ENCODE measurements around the gene ONECUT2. TPM values are rescaled to one million over a fixed set of nuclear protein-coding genes. Genes with fewer than 3 reads are reported as not detected.

Gene ONECUT2
- total RNA-seq, 1 experiment from 2014 or later, result 4.3 TPM

DNA sequence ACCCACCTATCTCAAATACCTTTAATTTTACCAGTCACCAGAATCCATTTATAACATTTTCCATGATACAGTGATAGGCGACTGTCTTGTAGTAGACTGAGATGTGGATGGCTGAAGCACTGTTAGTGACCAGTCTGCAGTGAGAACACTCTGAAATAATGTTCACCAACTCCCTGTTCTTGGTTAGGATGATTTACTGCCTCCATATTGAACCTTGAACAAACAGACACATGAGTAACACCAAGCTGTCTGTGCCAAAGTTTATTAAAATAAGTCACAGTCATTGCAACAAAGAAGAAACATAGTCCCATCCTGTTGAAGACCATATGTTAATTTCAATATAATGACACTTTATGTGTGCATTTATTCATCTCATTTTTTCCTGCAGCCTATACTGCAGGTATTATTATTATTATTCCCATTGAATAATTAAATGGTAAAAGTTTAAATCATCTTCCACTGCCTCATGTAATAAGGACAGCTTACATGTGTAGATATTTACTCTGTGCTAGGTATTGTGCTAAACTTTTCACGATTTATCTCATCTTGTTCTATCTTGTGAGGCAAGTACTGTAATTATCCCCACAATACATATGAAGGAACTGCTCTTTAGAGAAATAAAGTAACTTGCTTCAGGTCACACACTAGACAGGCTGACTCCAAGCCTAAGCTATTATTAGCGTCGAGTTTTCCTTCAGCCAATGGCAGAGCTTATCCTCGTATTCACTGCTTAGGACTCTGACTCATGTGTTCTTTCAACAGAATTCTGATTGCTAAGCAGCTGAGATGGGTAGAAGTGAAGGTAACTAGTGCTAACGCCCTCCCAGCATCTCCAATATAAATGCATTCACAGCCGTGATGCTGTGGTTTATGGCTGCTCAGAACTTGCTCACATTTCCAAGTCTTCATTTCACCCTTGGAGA, 62.5 kb downstream of the ONECUT2 start:
- no peak for TF ChIP-seq EZH2 (IDR thresholded peaks at IDR 0.05)
- TF ChIP-seq CEBPB (IDR thresholded peaks at IDR 0.05; ENCODE audit: low read depth), result no peak
- TF ChIP-seq, protein P1, sequence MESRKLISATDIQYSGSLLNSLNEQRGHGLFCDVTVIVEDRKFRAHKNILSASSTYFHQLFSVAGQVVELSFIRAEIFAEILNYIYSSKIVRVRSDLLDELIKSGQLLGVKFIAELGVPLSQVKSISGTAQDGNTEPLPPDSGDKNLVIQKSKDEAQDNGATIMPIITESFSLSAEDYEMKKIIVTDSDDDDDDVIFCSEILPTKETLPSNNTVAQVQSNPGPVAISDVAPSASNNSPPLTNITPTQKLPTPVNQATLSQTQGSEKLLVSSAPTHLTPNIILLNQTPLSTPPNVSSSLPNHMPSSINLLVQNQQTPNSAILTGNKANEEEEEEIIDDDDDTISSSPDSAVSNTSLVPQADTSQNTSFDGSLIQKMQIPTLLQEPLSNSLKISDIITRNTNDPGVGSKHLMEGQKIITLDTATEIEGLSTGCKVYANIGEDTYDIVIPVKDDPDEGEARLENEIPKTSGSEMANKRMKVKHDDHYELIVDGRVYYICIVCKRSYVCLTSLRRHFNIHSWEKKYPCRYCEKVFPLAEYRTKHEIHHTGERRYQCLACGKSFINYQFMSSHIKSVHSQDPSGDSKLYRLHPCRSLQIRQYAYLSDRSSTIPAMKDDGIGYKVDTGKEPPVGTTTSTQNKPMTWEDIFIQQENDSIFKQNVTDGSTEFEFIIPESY (IDR thresholded peaks at IDR 0.05; ENCODE audit: extremely low read depth, insufficient replicate concordance, low read length), result no peak
- no peak for TF ChIP-seq SRF (IDR thresholded peaks at IDR 0.05; ENCODE audit: low read depth)
- TF ChIP-seq POLR2AphosphoS5 (IDR thresholded peaks at IDR 0.05; ENCODE audit: low read depth, low read length), result no peak
- no peak for TF ChIP-seq SIN3A (IDR thresholded peaks at IDR 0.05; ENCODE audit: low read depth)
- TF ChIP-seq, protein P2, sequence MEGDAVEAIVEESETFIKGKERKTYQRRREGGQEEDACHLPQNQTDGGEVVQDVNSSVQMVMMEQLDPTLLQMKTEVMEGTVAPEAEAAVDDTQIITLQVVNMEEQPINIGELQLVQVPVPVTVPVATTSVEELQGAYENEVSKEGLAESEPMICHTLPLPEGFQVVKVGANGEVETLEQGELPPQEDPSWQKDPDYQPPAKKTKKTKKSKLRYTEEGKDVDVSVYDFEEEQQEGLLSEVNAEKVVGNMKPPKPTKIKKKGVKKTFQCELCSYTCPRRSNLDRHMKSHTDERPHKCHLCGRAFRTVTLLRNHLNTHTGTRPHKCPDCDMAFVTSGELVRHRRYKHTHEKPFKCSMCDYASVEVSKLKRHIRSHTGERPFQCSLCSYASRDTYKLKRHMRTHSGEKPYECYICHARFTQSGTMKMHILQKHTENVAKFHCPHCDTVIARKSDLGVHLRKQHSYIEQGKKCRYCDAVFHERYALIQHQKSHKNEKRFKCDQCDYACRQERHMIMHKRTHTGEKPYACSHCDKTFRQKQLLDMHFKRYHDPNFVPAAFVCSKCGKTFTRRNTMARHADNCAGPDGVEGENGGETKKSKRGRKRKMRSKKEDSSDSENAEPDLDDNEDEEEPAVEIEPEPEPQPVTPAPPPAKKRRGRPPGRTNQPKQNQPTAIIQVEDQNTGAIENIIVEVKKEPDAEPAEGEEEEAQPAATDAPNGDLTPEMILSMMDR (IDR thresholded peaks at IDR 0.05 in 2 of 3, conservative IDR thresholded peaks at IDR 0.05 in 1 of 3; ENCODE audit: borderline replicate concordance in 1 of 3, insufficient read depth in 1 of 3, low read depth in 2 of 3, low read length in 2 of 3), result no peak
- Histone ChIP-seq H3K9me3 (ENCODE audit: control insufficient read depth in 1 of 2, insufficient read depth in 1 of 2, low read depth in 1 of 2, low read length in 2 of 2) (no peaks in the 10 kb centered on the region), H4K20me1 (ENCODE audit: insufficient read depth) (no peaks in the 10 kb centered on the region), H3K4me2 (ENCODE audit: low read length) (peak overlapping the region; percentile 34), H3K9me2 (ENCODE audit: insufficient read depth) (no peaks in the 10 kb centered on the region), H2AFZ (ENCODE audit: low read depth, low read length, poor library complexity, severe bottlenecking) (no peak overlapping the region), H3K27ac (ENCODE audit: low read depth, low read length) (no peak overlapping the region), H3K4me1 (ENCODE audit: control insufficient read depth in 1 of 2, insufficient read depth in 2 of 2, low read length in 2 of 2) (peaks cover 3 to 10% of the 10 kb centered on the region in 2 experiments), H3K27me3 (ENCODE audit: insufficient read depth, low read length) (no peaks in the 10 kb centered on the region), H3K9ac (ENCODE audit: low read length) (no peak overlapping the region), H3K36me3 (ENCODE audit: control insufficient read depth in 1 of 2, insufficient read depth in 2 of 2, low read length in 2 of 2) (no peaks in the 10 kb centered on the region), H3K79me2 (ENCODE audit: insufficient read depth, low read length) (no peaks in the 10 kb centered on the region), H3K4me3 (replicated peaks in 1 of 2; ENCODE audit: low read depth in 1 of 2, low read length in 2 of 2) (no peak overlapping the region)
- intact Hi-C loops (cut with micrococcal nuclease), result no loop called here
- ChIA-PET POLR2A (no interaction called here), CTCF (no interaction called here), RAD21 (ENCODE audit: low non-redundant PET in 1 of 2, low total read pairs in 2 of 2, uncharacterized antibody in 2 of 2, unreplicated experiment in 2 of 2) (no interaction called here)
- ATAC-seq (peak; percentile 38; the same call in 1 of the 2 replicates), DNase-seq (ENCODE audit: low read depth, low spot score) (no peak)
- no TSS peak for BruUV-seq (replicated peaks)

All from HCT116 (cell line).